ENCODE data around the gene COX19.

The COX19 gene

GRCh38 chr7:990933-991728, 15.8 kb upstream of the COX19 start:
- no peak for DNase-seq

- no peak for DNase-seq
Measured at GRCh38 chr7:990352-990932, 15.1 kb upstream of the COX19 start.

- DNase-seq: no peak
Measured at GRCh38 chr7:988963-989529, 13.7 kb upstream of the COX19 start.

- no peak for DNase-seq
Measured at GRCh38 chr7:988426-988911, 13.1 kb upstream of the COX19 start.

- no peak for DNase-seq
Measured at GRCh38 chr7:987909-988308, 12.6 kb upstream of the COX19 start.

- no peak for DNase-seq
Measured at GRCh38 chr7:986766-987751, 11.7 kb upstream of the COX19 start.

GRCh38 chr7:985915-986741, 10.8 kb upstream of the COX19 start:
- DNase-seq: no peak

GRCh38 chr7:985127-985416, 9.7 kb upstream of the COX19 start:
- no peak for DNase-seq

GRCh38 chr7:984361-985126, 9.2 kb upstream of the COX19 start:
- DNase-seq: no peak

- no peak for DNase-seq
Measured at GRCh38 chr7:983616-984071, 8.3 kb upstream of the COX19 start.

- DNase-seq: no peak
Measured at GRCh38 chr7:983004-983615, 7.8 kb upstream of the COX19 start, which contains the start of gene CYP2W1. Gene CYP2W1, plus strand, starts transcription at chr7:983181. Its CDS starts 31 bp downstream, at chr7:983212.

- no peak for DNase-seq
Measured at GRCh38 chr7:982511-983003, 7.2 kb upstream of the COX19 start.

GRCh38 chr7:981793-982510, 6.6 kb upstream of the COX19 start:
- no peak for DNase-seq

- DNase-seq: no peak
Measured at GRCh38 chr7:979886-980571, 4.7 kb upstream of the COX19 start.

GRCh38 chr7:979151-979550, 3.8 kb upstream of the COX19 start:
- DNase-seq: no peak

GRCh38 chr7:978416-979091, 3.2 kb upstream of the COX19 start:
- DNase-seq: no peak

GRCh38 chr7:978049-978346, 2.6 kb upstream of the COX19 start:
- DNase-seq: no peak

- no peak for DNase-seq
Measured at GRCh38 chr7:977326-978048, 2.1 kb upstream of the COX19 start.
